ENCODE results near the gene KIDINS220. TPM values are rescaled to one million over a fixed set of nuclear protein-coding genes. Genes with fewer than 3 reads are reported as not detected.

KIDINS220 gene
- total RNA-seq, 6 experiments from 2014 or later, result 17.0 to 24.8 (median 21.5) TPM

- Histone ChIP-seq H3K27me3 (no peaks in the 10 kb centered on the region), H3K4me3 (no peak overlapping the region), H3K27ac (no peak overlapping the region), H3K9me3 (no peaks in the 10 kb centered on the region), H3K36me3 (no peaks in the 10 kb centered on the region), H3K4me1 (no peaks in the 10 kb centered on the region)
- intact Hi-C loops (cut with DNase I), result no loop called here
- ATAC-seq, result no peak
- WGBS (ENCODE audit: insufficient coverage, low coverage, low lambda C conversion rate, missing lambda C conversion rate), result 29% methylated on average over 2 of the region's 2 CpGs
- DNase-seq, result no peak
- TF ChIP-seq POLR2A (IDR thresholded peaks at IDR 0.05) (no peak), CTCF (IDR thresholded peaks at IDR 0.05) (no peak)
Observed at GRCh38 chr2:8860239-8860638, 22.8 kb upstream of the KIDINS220 start.

GRCh38 chr2:8858910-8859309 lies 21.5 kb upstream of the KIDINS220 start:
- H3K27ac ChIP-seq, result no peak overlapping the region
- no peaks in the 10 kb centered on the region for H3K27me3 ChIP-seq
- DNase-seq, result no peak
- 43% methylated on average over 1 of the region's 1 CpG for WGBS (ENCODE audit: insufficient coverage, low coverage, low lambda C conversion rate, missing lambda C conversion rate)
- no peak for ATAC-seq
- intact Hi-C loops (cut with DNase I), result no loop called here
- H3K36me3 ChIP-seq, result no peaks in the 10 kb centered on the region
- H3K4me3 ChIP-seq, result no peak overlapping the region
- H3K4me1 ChIP-seq, result no peaks in the 10 kb centered on the region
- TF ChIP-seq CTCF (IDR thresholded peaks at IDR 0.05) (no peak), POLR2A (IDR thresholded peaks at IDR 0.05) (no peak)
- H3K9me3 ChIP-seq, result no peaks in the 10 kb centered on the region

DNA sequence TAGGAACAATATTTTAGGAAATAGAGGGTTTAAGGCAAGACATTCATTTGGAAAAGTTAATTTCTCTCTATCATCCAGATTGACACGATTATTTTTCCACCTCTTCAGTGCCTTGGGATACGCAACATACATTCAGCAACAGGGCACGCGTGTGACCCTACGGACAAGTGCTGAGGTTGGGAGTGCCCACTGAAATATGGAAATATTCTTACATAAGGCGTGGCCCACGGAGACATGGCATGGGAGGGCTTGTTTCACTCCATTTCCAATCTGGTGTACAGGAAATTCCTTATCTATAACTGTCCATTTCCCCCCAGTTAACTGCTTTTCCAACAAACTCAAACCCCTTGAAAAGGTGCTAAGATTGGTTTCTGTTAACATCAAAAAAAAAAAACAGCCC lies 20.9 kb upstream of the KIDINS220 start:
- intact Hi-C loops (cut with DNase I), result no loop called here
- DNase-seq, result no peak
- no peak for TF ChIP-seq POLR2A (IDR thresholded peaks at IDR 0.05)
- no peak for TF ChIP-seq CTCF (IDR thresholded peaks at IDR 0.05)
- Histone ChIP-seq H3K27me3 (no peaks in the 10 kb centered on the region), H3K9me3 (no peaks in the 10 kb centered on the region), H3K27ac (no peak overlapping the region), H3K4me3 (no peak overlapping the region), H3K4me1 (no peaks in the 10 kb centered on the region), H3K36me3 (no peaks in the 10 kb centered on the region)
- whole genome bisulfite sequencing (ENCODE audit: insufficient coverage, low coverage, low lambda C conversion rate, missing lambda C conversion rate), result 91% methylated on average over 7 of the region's 7 CpGs
- no peak for ATAC-seq

GRCh38 chr2:8857709-8858108 lies 20.3 kb upstream of the KIDINS220 start:
- Histone ChIP-seq H3K27ac (no peak overlapping the region), H3K9me3 (no peaks in the 10 kb centered on the region), H3K27me3 (no peaks in the 10 kb centered on the region), H3K4me3 (no peak overlapping the region), H3K4me1 (no peaks in the 10 kb centered on the region), H3K36me3 (no peaks in the 10 kb centered on the region)
- ATAC-seq (no peak), DNase-seq (no peak)
- 87% methylated on average over 11 of the region's 11 CpGs for WGBS (ENCODE audit: insufficient coverage, low coverage, low lambda C conversion rate, missing lambda C conversion rate)
- no peak for TF ChIP-seq CTCF (IDR thresholded peaks at IDR 0.05)
- TF ChIP-seq POLR2A (IDR thresholded peaks at IDR 0.05), result no peak
- intact Hi-C loops (cut with DNase I), result no loop called here

DNA sequence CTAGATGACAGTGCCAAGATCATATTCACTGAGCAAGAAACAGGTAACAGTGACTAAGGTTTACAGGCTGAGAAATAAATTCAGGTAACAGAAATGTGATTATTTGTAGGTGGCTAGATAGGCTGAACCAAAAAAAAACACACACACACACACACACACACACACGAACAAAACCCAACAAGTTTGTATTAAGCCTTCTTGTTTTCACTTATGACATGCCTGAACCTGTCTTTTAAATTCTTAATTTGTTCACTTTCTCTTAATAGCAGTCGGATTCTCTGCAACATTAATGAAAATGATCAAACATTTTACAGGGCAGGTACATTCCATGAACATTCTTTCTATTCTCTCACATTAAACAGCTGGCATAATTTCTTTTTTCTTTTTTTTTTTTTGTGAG lies 18.8 kb upstream of the KIDINS220 start:
- Histone ChIP-seq H3K27ac (no peak overlapping the region), H3K9me3 (no peaks in the 10 kb centered on the region), H3K4me1 (no peaks in the 10 kb centered on the region), H3K4me3 (no peak overlapping the region), H3K36me3 (no peaks in the 10 kb centered on the region), H3K27me3 (no peaks in the 10 kb centered on the region)
- TF ChIP-seq POLR2A (IDR thresholded peaks at IDR 0.05), result no peak
- no peak for TF ChIP-seq CTCF (IDR thresholded peaks at IDR 0.05)
- intact Hi-C loops (cut with DNase I), result no loop called here
- 60% methylated on average over 2 of the region's 2 CpGs for WGBS (ENCODE audit: insufficient coverage, low coverage, low lambda C conversion rate, missing lambda C conversion rate)
- ATAC-seq (no peak), DNase-seq (no peak)

Measured in right lobe of liver (tissue), 6 donors.